NCI-H510A (cell line): ENCODE data around the gene ADAMTS17.

Source experiments
- DNase-seq: peaks from one replicate; lab custom pipeline; 2025; lab: John Stamatoyannopoulos, UW

ADAMTS17 gene

DNA sequence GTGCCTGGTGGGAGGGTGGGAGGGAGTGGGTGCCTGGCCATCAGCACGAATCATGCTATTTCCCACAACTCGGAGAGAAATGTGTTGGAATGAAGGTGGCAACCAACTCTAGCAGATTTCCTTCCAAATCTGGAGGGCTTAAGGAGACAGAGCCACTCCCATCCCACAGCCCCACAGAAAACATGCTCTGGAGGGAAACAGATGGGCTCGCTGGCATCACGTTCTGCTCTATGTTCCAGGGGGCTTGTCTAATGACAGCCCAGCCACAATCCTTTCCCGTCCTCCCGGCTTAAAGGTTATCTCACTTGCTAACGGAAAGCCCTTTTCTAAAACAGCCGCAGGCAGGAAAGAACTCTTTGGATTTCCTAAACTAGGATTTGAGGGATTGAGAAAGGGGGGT, 65.3 kb downstream of the ADAMTS17 start:
- DNase-seq = no peak

GRCh38 chr15:100275641-100276040, 66.1 kb downstream of the ADAMTS17 start:
- DNase-seq = no peak

- no peak for DNase-seq
Measured at GRCh38 chr15:100269831-100270230, 71.9 kb downstream of the ADAMTS17 start.

- DNase-seq = no peak
Measured at GRCh38 chr15:100266166-100266565, 75.6 kb downstream of the ADAMTS17 start.

DNA sequence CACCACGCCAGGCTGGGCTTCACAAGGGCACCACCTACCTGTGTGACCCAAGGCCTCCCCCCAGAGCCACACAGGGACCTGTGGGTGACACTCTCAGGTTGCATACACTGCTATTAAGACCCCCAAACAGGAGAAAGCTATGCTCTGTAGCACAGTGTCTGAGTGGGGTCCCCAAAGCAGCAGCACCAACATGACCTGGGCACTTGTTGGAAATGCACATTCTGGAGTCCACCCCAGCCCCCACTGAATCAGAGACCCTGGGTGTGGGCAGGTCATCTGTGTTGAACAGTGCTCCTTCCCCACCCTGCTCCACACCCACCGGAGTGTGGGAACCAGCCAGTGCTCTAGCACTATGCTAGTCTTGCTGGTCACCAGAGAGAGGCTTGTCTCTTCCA, 76.1 kb downstream of the ADAMTS17 start:
- no peak for DNase-seq

- no peak for DNase-seq
Measured at GRCh38 chr15:100264994-100265640, 76.7 kb downstream of the ADAMTS17 start.

- DNase-seq = no peak
Measured at GRCh38 chr15:100263721-100264455, 77.9 kb downstream of the ADAMTS17 start.

- no peak for DNase-seq
Measured at GRCh38 chr15:100263031-100263430, 78.7 kb downstream of the ADAMTS17 start.

GRCh38 chr15:100261302-100262240, 80.2 kb downstream of the ADAMTS17 start:
- no peak for DNase-seq

- no peak for DNase-seq
Measured at GRCh38 chr15:100259266-100259665, 82.5 kb downstream of the ADAMTS17 start.

GRCh38 chr15:100256970-100257650, 84.7 kb downstream of the ADAMTS17 start:
- DNase-seq = no peak

DNA sequence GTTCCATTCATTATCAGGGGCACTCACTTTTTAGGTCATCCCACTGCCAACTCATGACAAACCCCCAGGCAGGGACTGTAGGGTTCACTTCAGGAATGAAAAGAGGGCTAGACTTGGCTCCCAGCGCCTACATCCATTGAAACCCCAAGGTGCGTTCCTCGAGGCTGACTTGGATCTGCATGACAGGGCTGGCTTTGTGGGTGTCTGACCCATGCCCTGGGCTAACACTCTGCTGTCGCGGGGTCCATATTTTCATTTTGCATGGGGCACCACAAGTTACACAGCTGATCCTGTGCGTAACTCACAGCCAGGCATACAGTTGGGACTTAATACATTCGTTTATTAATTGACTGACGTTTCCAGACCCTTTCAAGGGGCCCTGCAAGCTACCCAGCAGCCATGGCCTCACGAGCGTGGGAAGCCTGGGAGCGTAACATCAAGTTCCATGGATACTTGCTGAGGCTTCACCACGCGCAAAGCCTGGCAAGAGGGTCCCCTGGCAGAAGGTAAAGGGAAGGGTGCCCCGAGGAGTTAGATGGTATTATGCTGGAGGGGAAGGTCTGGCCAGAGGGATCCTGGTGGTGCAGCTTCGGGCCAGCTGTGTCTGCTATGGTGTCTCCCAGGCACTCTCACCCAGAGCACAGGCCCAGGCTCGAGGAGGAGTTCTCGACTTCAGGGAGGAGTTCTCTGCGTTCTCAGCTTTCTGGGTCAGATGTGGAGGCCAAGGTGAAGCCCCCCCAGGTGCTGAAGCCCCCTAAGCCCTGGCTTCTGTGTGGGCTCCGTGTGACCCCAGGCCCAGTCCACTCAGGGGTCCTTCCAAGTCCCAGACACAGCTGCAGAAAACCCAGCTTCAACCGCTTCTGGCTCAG, 85.4 kb downstream of the ADAMTS17 start:
- no peak for DNase-seq

DNA sequence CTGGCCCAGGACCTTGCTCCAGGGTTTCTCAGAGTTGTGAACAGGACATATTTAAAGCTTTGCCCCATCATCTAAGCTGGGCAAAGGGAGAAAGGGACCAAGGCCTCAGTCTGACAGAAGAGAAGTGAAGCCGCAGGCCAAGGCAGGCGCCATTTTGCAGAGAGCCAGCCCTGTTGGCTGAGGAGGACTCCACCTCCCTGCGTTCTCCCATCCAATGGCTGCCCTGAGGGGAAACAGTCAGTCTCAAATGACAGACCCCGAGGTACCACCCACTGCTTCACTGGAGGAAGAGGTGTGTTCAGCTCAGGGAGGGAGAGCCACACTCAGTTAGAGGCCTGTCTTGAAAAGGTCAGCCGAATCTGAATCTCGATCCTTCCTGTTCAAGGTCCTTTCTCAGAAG, 86.1 kb downstream of the ADAMTS17 start:
- no peak for DNase-seq

DNA sequence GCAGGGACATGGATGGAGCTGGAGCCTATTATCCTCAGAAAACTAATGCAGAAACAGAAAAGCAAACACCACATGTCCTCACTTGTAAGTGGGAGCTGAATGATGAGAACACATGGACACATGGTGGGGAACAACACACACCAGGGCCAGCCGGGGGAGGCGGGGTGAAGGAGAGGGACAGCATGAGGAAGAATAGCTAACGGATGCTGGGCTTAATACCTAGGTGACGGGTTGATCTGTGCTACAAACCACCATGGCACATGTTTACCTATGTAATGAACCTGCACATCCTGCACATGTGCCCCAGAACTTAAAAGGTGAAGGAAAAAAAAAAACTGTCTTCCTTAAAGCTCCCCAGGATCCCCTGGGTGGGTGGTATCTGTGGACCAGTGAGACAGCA, 87.1 kb downstream of the ADAMTS17 start:
- DNase-seq = no peak

GRCh38 chr15:100254285-100254684, 87.5 kb downstream of the ADAMTS17 start:
- DNase-seq = no peak

GRCh38 chr15:100253640-100254039, 88.1 kb downstream of the ADAMTS17 start:
- no peak for DNase-seq

DNA sequence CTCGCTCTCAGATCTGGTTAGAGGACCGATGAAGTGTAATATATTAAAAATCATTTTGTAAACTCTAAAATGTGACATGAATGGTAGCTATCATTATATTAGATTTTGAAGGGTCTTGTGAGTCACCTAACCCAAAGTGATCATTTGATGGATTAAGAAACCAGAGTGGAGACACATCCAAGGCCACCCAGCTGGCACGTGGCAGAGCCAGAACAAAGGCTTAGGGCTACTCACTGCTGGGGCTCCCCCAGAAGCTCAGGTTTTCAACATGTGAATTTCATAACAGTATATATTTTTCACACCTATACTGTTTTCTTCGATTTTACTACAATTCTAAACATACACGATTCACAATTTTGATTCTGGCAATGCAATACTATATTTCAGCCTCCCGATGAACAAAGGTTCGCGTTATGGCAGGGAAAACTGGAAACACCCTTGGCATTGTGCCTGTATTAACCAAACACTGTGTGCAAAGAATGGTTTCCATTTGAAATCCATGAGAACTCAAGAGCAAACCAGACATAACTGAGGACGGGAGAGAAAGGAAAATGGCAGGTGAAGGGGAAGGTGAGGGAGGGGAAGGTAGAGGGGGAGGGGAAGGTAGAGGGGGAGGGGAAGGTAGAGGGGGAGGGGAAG, 88.9 kb downstream of the ADAMTS17 start:
- no peak for DNase-seq

DNA sequence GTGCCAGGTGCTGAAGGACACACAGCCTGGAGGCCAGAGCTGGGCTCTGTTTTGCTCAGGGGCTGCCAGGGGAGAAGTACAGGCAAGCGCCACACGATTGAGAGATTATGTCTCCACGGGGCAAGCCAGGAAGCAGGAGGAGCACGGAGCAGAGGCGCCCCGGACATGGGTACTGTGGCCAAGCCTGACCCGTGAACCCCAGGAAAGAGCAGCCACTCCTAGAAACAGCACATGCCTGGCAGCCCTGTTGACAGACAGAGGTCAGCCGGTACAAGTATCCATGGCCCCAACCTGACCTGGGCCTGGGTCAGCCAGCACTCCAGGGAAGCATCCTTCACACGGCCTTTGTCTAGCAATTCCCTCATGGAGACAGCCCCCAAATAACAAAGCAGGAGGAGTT, 89.4 kb downstream of the ADAMTS17 start:
- no peak for DNase-seq

DNA sequence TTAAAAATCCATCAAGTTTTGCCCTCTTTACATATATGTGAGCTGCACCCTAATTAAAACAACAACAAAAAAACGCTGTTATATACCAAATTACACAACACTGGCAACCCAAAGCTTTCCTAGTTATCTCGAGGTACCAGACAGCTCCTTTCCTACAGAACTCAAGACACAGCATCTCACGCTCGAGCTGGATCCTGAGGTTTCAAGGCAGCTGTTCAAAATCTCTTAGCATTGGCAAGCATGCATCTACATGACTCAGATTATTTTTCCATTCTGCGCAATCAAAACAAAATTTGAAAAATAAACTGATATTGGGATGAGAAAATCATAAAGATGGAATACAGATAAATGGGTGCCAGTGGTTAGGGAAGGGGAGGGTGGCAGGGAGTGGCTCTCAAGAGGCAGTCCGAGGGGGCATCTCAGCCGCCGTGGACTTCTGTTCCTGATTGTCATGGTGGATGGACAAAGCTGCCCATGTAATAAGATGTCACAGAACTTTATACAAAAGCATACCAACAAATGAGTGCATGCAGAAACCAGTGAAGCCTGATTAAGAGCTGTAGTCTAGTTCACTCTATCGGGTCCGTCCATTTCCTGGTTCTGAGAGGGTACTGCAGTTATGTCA, 91.5 kb downstream of the ADAMTS17 start:
- DNase-seq = no peak
